GM20000 (cell line): ENCODE results near the gene SOX2.

Experiments
- DNase-seq: peaks from one replicate; pipeline ENCODE4 v3.0.0; 2012; ENCODE audit warnings: low spot score
- TF ChIP-seq, protein P1 (sequence below): IDR thresholded peaks from 2 replicates; pipeline ENCODE4 v1.5.1; 2012; ENCODE audit warnings: mild to moderate bottlenecking, control low read depth; ENCODE audit errors: extremely low read depth, missing control alignments

Gene SOX2

DNA sequence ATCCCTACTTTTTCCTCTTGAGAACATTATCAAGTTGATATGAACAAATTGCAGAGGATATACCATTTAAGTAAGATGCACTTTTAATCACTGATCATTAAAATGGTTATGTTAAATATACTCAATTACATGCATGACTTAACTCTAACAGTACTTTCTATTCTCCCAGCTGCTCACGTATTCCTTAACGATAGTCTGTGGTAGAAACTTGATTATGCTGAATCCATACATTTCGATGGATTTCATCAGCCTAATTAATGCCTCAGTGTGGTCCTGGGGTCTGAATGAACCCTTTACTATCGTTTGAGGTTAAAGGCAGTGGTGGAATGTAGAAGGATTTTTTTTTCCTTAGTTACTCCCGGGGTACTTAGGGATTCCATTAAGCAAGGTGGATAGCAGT lies 18.6 kb downstream of the SOX2 start:
- TF ChIP-seq, protein P1, sequence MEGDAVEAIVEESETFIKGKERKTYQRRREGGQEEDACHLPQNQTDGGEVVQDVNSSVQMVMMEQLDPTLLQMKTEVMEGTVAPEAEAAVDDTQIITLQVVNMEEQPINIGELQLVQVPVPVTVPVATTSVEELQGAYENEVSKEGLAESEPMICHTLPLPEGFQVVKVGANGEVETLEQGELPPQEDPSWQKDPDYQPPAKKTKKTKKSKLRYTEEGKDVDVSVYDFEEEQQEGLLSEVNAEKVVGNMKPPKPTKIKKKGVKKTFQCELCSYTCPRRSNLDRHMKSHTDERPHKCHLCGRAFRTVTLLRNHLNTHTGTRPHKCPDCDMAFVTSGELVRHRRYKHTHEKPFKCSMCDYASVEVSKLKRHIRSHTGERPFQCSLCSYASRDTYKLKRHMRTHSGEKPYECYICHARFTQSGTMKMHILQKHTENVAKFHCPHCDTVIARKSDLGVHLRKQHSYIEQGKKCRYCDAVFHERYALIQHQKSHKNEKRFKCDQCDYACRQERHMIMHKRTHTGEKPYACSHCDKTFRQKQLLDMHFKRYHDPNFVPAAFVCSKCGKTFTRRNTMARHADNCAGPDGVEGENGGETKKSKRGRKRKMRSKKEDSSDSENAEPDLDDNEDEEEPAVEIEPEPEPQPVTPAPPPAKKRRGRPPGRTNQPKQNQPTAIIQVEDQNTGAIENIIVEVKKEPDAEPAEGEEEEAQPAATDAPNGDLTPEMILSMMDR: no peak
- no peak for DNase-seq

DNA sequence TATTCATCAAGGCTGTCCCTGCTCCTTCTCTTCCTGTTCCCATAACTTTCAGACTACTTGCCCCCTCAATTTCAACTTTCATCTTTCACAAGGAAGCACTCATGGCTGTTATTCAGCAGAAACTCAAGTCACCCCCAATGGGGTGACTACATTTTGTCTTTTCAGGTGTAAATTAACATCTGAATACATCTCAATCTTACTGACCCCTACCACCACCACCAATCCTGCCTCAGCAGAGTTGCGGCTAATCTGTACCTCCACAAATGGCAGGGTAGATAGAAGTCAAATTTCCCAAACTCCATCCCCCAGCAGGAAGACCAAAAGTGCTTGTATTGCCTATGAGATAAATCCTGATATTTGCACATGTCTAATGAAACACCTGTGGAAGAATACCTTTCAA lies 19.2 kb downstream of the SOX2 start:
- TF ChIP-seq, protein P1: no peak
- no peak for DNase-seq

DNA sequence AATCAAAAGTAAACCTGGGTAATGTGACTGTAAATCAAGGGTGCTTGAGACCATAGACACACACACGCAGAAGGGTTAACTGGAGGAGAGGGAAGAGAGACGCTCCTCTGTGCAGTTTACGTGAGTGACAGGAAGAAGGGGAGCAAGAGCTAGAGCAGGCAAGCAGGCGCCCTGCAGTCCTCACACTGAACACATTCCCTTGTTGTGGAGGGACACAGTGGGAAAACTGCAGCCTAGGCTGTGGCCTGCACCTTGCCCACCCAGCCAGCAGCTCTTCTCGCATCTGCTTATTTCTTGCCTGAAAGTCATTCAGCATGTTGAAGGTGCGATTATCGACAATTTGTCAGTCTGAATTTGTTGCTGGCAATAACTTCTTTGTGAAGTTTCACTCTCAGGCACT lies 24.2 kb downstream of the SOX2 start:
- TF ChIP-seq, protein P1: no peak
- no peak for DNase-seq

DNA sequence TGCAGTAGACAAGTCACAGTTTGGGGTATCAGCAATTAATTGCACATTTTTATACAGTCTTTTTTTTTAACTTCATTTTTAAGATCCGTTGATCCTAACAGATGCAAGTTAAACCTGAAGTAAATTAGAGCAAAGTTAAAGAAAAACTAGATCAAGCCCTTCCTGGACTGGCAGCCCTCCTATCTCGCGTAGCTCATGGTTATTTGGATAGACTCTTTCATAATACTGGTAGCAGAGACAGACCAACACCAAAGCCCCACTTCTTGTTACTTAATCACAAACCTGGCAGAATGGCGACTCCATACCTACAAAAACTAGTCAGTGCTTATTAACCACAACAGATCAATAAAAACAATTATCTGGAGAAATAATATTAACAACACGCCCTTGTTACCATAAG lies 26.8 kb downstream of the SOX2 start:
- TF ChIP-seq, protein P1: no peak
- no peak for DNase-seq

DNA sequence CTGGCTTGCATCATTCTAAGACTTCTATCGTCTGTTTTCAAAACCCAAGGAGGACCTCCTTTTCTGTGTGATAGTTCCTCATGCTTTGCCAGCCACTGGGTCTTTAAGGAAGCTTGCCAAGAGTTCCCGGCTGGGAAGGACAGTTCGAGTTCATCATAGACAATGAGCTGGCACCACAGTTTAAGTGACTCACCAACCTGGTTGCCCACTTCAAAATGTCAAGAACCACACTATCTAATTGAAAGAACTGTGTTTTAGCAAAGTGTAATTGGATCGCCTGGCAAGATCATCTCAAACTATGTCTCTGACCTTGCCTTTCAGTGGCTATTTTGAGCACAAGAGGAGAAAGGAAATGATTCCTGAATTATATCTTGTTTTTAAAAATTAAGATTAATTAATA lies 27.9 kb downstream of the SOX2 start:
- no peak for DNase-seq
- TF ChIP-seq, protein P1: no peak

DNA sequence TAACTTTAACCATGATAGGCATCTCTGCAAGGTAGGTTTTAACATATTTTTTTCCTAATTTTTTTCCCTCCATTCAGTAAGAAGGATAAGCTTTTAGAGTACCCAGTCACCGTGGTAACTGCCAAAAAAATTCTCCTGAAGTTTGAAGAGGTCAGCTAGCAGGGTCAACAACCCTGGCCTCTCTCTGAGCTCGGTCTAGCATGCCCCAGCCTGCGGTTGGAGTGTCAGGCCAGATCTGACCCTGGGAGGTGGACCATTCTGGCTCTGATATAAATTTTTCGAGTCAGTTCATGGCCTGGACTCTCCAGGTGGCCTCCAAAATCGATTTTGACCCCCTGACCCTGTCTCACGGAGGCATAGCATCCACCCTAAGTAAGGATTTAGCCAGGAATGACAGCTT lies 29.7 kb downstream of the SOX2 start:
- TF ChIP-seq, protein P1: no peak
- no peak for DNase-seq

DNA sequence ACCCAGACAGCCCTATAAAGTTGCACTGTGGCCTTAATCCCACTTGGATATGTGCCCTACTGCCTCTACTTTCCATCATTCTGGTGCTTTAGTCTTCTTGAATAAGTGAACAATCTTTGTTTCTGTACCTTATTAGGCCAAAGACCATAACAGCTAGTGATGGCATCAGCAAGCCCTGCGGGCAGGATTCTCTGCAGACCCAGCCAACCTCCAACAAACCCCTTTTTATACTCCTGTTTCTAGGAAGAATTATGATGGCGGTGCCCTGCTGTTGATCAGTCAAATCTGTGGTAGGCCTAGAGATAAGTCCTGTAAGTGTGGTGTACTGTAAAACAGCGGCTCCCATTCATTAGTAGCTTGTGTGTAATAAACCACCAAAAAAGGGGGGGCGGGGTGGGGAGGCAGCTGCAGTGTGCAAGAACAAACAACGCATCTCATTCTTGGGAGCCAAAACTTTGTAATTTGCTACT lies 40.5 kb downstream of the SOX2 start:
- TF ChIP-seq, protein P1: no peak
- DNase-seq: no peak

DNA sequence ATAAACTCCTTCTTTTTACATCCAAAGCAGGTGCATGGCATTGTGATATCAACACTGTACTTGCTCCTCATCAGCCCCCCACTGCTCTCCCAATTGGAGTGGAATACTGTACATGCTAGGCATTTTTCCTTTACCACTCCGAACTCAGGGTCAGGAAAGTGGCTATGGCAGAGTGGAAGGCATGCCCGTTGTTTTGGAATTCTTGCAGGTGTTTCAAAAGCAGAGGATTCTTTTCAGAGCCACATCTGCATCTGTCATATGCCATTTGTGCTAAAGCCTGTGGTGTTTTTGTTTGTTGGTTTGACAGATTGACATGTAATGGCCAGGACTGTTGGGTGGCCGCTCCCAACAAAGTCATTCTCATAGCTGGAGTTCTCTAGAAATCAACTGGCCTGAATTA lies 41.7 kb downstream of the SOX2 start:
- no peak for DNase-seq
- TF ChIP-seq, protein P1: no peak
